Lower lobe of right lung (tissue), 2 donors: ENCODE measurements around the gene UNKL. TPM values are rescaled to one million over a fixed set of nuclear protein-coding genes. Genes with fewer than 3 reads are reported as not detected.

ENCODE experiments used
- ATAC-seq, 2 donors: fragments of 200-7000 bp; cut with Tn5 transposase; one replicate each; pipeline ENCODE4 v1.9.1; 2020 to 2022; ENCODE audit warnings: mild to moderate bottlenecking in 2 of 2, moderate library complexity in 2 of 2
- DNase-seq: peaks from one replicate; pipeline ENCODE4 v3.0.0-alpha.2; 2020
- H3K27ac ChIP-seq: fragments of 200-600 bp; one replicate; pipeline ENCODE4 v1.8.0; 2022
- H3K27me3 ChIP-seq: fragments of 200-600 bp; one replicate; pipeline ENCODE4 v1.8.0; 2022; ENCODE audit warnings: low read depth
- H3K36me3 ChIP-seq: fragments of 200-600 bp; one replicate; pipeline ENCODE4 v1.8.0; 2022; ENCODE audit warnings: mild to moderate bottlenecking
- H3K4me1 ChIP-seq: fragments of 200-600 bp; one replicate; pipeline ENCODE4 v1.8.0; 2022
- H3K4me3 ChIP-seq: fragments of 200-600 bp; one replicate; pipeline ENCODE4 v1.8.0; 2022; ENCODE audit warnings: mild to moderate bottlenecking
- H3K9me3 ChIP-seq: fragments of 200-600 bp; one replicate; pipeline ENCODE4 v1.8.0; 2022
- CTCF ChIP-seq: fragments of 200-600 bp; IDR thresholded peaks from one replicate; pipeline ENCODE4 v1.8.0; 2022; ENCODE audit warnings: antibody characterized with exemption, mild to moderate bottlenecking
- intact Hi-C: fragments of 100-400 bp; cut with DNase I; formaldehyde crosslinking; loops from one replicate; pipeline ENCODE4 v1.11.0; 2022
- total RNA-seq: library from RNA; stranded (reverse); fragmentation: NEBNext Ultra II Directional; extraction: Animal tissue kit (Norgen Biotek cat#: 25700); gene quantifications from one replicate; pipeline ENCODE4 v1.2.1, GENCODE V29; 2021
- donor health status: DM: no; HTN: yes; CAD: no; lungs with severe emphysema.

UNKL gene
- total RNA-seq, 1 donor from 2014 or later, result 23.1 TPM

DNA sequence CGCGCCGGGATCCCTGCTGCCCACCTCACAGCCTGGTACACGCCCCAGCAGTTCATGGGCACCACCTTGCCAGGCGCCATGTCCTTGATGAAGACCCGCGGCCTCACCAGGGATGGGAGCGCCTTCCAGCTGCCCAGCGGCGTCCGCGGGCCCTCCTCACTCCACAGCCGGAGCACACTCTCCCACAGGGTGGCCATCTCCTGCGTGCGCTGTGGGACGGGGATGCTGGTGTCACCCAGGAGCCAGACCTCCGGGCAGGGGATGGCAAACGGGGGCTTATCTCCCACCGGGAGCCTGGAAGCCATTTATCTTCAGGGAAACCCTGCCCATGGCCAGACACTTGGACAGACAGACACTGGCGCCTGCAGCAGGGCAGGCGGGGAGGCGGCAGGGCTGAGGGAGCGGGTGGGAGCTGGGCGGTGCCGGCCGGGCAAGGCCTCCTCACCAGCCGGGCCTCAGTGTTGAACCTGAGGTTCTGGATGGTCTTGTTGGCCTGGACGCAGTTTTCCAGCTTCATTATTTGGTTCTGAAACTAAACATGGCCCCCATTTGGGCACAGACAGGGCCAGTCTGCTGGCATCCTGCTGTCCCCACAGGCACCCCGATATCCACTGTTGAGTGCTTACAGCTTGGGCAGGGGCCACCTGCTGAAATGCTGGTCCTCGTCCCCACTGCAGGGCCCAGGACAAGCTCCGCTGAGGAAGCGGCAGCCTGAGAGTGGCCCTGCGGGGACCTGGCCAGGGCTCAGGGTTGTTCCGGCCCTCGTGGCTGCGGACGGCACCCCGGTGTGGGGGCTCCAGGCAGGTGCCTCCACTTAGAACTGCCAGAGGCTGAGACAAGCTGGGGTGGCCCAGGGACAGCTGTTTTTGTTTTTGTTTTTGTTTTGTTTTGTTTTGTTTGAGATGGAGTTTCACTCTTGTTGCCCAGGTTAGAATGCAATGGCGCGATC, 20.4 kb upstream of the UNKL start:
- Histone ChIP-seq H3K27me3 (peaks cover 9% of the 10 kb centered on the region), H3K27ac (no peak overlapping the region), H3K4me1 (no peaks in the 10 kb centered on the region), H3K9me3 (no peaks in the 10 kb centered on the region), H3K4me3 (no peak overlapping the region), H3K36me3 (no peaks in the 10 kb centered on the region)
- DNase-seq (no peak), ATAC-seq (no peak)
- TF ChIP-seq CTCF, result no peak
- intact Hi-C loops, result no loop called here

DNA sequence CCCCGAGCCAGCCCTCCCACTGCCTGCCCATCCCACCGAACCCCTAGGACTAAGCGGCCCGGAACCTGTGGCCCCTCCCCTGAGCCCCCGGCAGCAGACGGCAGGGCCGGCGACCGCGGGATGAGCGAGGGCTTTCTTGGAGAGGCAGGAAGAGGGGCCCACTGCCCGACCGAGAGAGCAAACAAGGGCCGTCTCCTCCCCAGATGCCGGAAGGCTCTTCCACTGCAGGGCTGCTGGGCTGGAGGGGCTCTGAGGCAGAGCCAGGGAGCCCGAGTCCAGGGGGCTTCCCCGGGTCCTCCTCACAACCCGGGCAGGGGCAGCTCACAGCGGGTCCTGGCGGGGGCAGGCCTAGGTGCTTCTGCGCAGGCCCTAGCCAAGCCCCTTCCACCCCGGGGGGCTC, 19.3 kb upstream of the UNKL start:
- intact Hi-C loops, result no loop called here
- ATAC-seq (no peak), DNase-seq (no peak)
- TF ChIP-seq CTCF, result no peak
- Histone ChIP-seq H3K9me3 (no peaks in the 10 kb centered on the region), H3K4me3 (no peak overlapping the region), H3K27me3 (peaks cover 13% of the 10 kb centered on the region), H3K27ac (no peak overlapping the region), H3K4me1 (no peaks in the 10 kb centered on the region), H3K36me3 (no peaks in the 10 kb centered on the region)

- Histone ChIP-seq H3K27me3 (peaks cover 17% of the 10 kb centered on the region), H3K36me3 (no peaks in the 10 kb centered on the region), H3K27ac (no peak overlapping the region), H3K4me3 (peak overlapping the region; percentile 30), H3K9me3 (no peaks in the 10 kb centered on the region), H3K4me1 (no peaks in the 10 kb centered on the region)
- ATAC-seq (no peak), DNase-seq (no peak)
- no peak for TF ChIP-seq CTCF
- intact Hi-C loops, result no loop called here
These were observed 18.7 kb upstream of the UNKL start for GRCh38 chr16:1433263-1433560.

GRCh38 chr16:1432388-1433262, 18.1 kb upstream of the UNKL start:
- Histone ChIP-seq H3K36me3 (no peaks in the 10 kb centered on the region), H3K27me3 (peaks cover 17% of the 10 kb centered on the region), H3K27ac (no peak overlapping the region), H3K9me3 (no peaks in the 10 kb centered on the region), H3K4me3 (peak overlapping the region; percentile 30), H3K4me1 (no peaks in the 10 kb centered on the region)
- intact Hi-C loops, result no loop called here
- ATAC-seq (peak in 1 of 2 donors; percentile 6), DNase-seq (no peak)
- TF ChIP-seq CTCF, result no peak

- TF ChIP-seq CTCF, result no peak
- Histone ChIP-seq H3K4me1 (no peaks in the 10 kb centered on the region), H3K4me3 (no peak overlapping the region), H3K9me3 (no peaks in the 10 kb centered on the region), H3K27me3 (peaks cover 17% of the 10 kb centered on the region), H3K36me3 (no peaks in the 10 kb centered on the region), H3K27ac (no peak overlapping the region)
- DNase-seq (no peak), ATAC-seq (no peak)
- intact Hi-C loops, result no loop called here
These were observed 17.2 kb upstream of the UNKL start for GRCh38 chr16:1431497-1432270.
